IMR-90 (cell line): ENCODE results near the gene PSMD6. TPM values are rescaled to one million over a fixed set of nuclear protein-coding genes. Genes with fewer than 3 reads are reported as not detected.
A peak's percentile ranks its signal among the peaks of the same experiment; 100 is the strongest.

Experiments used
- ATAC-seq: fragments of 200-7000 bp; cut with Tn5 transposase; 2 replicates; pipeline ENCODE4 v1.9.1; 2020; ENCODE audit warnings: low read depth, mild to moderate bottlenecking, moderate library complexity
- BruUV-seq: library from RNA; stranded (reverse); fragments of 400-500 nt; replicated peaks from 2 replicates; lab custom pipeline; 2021; lab: Mats Ljungman, UMichigan
- CTCF ChIA-PET: fragments of 300-600 bp; formaldehyde crosslinking; extraction: SDS; loops from one replicate; lab custom pipeline; 2021; ENCODE audit warnings: antibody characterized with exemption; lab: Yijun Ruan, JAX
- POLR2A ChIA-PET: fragments of 300-600 bp; sonication (Branson Sonifier 250); formaldehyde crosslinking; loops from one replicate; lab custom pipeline; 2022; ENCODE audit warnings: antibody characterized with exemption; ENCODE audit not compliant: unreplicated experiment; lab: Charles Lee
- DNase-seq: peaks from one replicate; pipeline ENCODE4 v3.0.0; 2013
- H2AFZ ChIP-seq: replicated peaks from 2 replicates; pipeline ENCODE3; 2013; ENCODE audit warnings: low read length, mild to moderate bottlenecking; ENCODE audit not compliant: poor library complexity
- H2AK5ac ChIP-seq: 2 replicates; pipeline ENCODE4 v1.6.1; 2013; ENCODE audit warnings: low read depth, low read length, inconsistent platforms
- H2AK9ac ChIP-seq: replicated peaks from 2 replicates; pipeline ENCODE3; 2013; ENCODE audit warnings: mild to moderate bottlenecking, low read depth, low read length, moderate library complexity; ENCODE audit not compliant: poor library complexity
- H2BK120ac ChIP-seq: 2 replicates; pipeline ENCODE4 v1.6.1; 2013; ENCODE audit warnings: low read depth, low read length, inconsistent platforms
- H2BK15ac ChIP-seq: 3 replicates; pipeline ENCODE4 v1.6.1; 2013; ENCODE audit warnings: low read depth, low read length, inconsistent platforms
- H2BK20ac ChIP-seq: 2 replicates; pipeline ENCODE4 v1.6.1; 2013; ENCODE audit warnings: low read depth, mild to moderate bottlenecking, inconsistent platforms, low read length, moderate library complexity
- H2BK5ac ChIP-seq: 2 replicates; pipeline ENCODE4 v1.6.1; 2013; ENCODE audit warnings: mild to moderate bottlenecking, low read depth, low read length, inconsistent platforms; ENCODE audit not compliant: poor library complexity, severe bottlenecking
- H3K14ac ChIP-seq: replicated peaks from 2 replicates; pipeline ENCODE4 v1.6.1; 2013; ENCODE audit warnings: low read depth, low read length, inconsistent platforms
- H3K18ac ChIP-seq: 2 replicates; pipeline ENCODE4 v1.6.1; 2013; ENCODE audit warnings: low read depth, low read length, control low read depth
- H3K23ac ChIP-seq: 2 replicates; pipeline ENCODE4 v1.6.1; 2013; ENCODE audit warnings: low read depth, low read length, inconsistent platforms
- H3K27ac ChIP-seq: 2 replicates; pipeline ENCODE4 v1.5.1; 2013; ENCODE audit warnings: mild to moderate bottlenecking, control low read depth, low read length; ENCODE audit not compliant: insufficient read depth
- H3K27me3 ChIP-seq: 2 replicates; pipeline ENCODE4 v1.6.1; 2013; ENCODE audit warnings: low read length; ENCODE audit not compliant: control insufficient read depth, insufficient read depth
- H3K36me3 ChIP-seq: 2 replicates; pipeline ENCODE4 v1.6.1; 2013; ENCODE audit warnings: low read length, mixed read lengths; ENCODE audit not compliant: control insufficient read depth, insufficient read depth
- H3K4ac ChIP-seq: 2 replicates; pipeline ENCODE4 v1.6.1; 2013; ENCODE audit warnings: low read depth, low read length, inconsistent platforms
- H3K4me1 ChIP-seq: 2 replicates; pipeline ENCODE4 v1.6.1; 2013; ENCODE audit warnings: low read length, mixed read lengths; ENCODE audit not compliant: control insufficient read depth, insufficient read depth
- H3K4me2 ChIP-seq: 2 replicates; pipeline ENCODE4 v1.6.1; 2013; ENCODE audit warnings: low read depth, mild to moderate bottlenecking, control low read depth, low read length, moderate library complexity
- H3K4me3 ChIP-seq: 2 replicates; pipeline ENCODE4 v1.5.1; 2013; ENCODE audit warnings: low read depth, mild to moderate bottlenecking, control low read depth, low read length, moderate library complexity; ENCODE audit not compliant: insufficient read depth
- H3K56ac ChIP-seq: 2 replicates; pipeline ENCODE4 v1.6.1; 2013; ENCODE audit warnings: low read length, inconsistent platforms; ENCODE audit not compliant: insufficient read depth; ENCODE audit errors: extremely low read depth
- H3K79me1 ChIP-seq, 2 experiments: 2 replicates each; pipeline ENCODE4 v1.6.1; 2013; ENCODE audit warnings: low read length in 2 of 2, inconsistent platforms in 1 of 2, low read depth in 1 of 2
- H3K9ac ChIP-seq: 2 replicates; pipeline ENCODE4 v1.6.1; 2013; ENCODE audit warnings: low read depth, low read length, control low read depth
- H3K9me1 ChIP-seq: 2 replicates; pipeline ENCODE4 v1.6.1; 2013; ENCODE audit warnings: low read length, inconsistent platforms; ENCODE audit not compliant: insufficient read depth
- H3K9me3 ChIP-seq: 2 replicates; pipeline ENCODE4 v1.6.1; 2013; ENCODE audit warnings: low read length; ENCODE audit not compliant: control insufficient read depth, insufficient read depth
- H4K20me1 ChIP-seq: 2 replicates; pipeline ENCODE4 v1.6.1; 2013; ENCODE audit warnings: low read length, inconsistent platforms; ENCODE audit not compliant: insufficient read depth
- H4K5ac ChIP-seq: 2 replicates; pipeline ENCODE4 v1.6.1; 2013; ENCODE audit warnings: mild to moderate bottlenecking, low read depth, low read length, control low read depth
- H4K8ac ChIP-seq, 2 experiments: 2 replicates each; pipeline ENCODE4 v1.6.1; 2013; ENCODE audit warnings: low read depth in 2 of 2, low read length in 2 of 2, control low read depth in 1 of 2, inconsistent platforms in 1 of 2
- H4K91ac ChIP-seq: 2 replicates; pipeline ENCODE4 v1.6.1; 2013; ENCODE audit warnings: low read depth, low read length, inconsistent platforms; ENCODE audit not compliant: insufficient read depth
- CHD1 ChIP-seq: IDR thresholded peaks from 2 replicates; pipeline ENCODE4 v1.6.1; 2012; ENCODE audit warnings: low read depth, low read length, improper control_type of control experiment
- FOS ChIP-seq: fragments of 150-350 bp; IDR thresholded peaks from 2 replicates; pipeline ENCODE4 v1.6.1; 2016; ENCODE audit warnings: low read depth, low read length
- MAZ ChIP-seq: IDR thresholded peaks from 2 replicates; pipeline ENCODE4 v1.6.1; 2012; ENCODE audit warnings: low read depth, mild to moderate bottlenecking, low read length, improper control_type of control experiment, moderate library complexity, borderline replicate concordance
- NFE2L2 ChIP-seq: fragments of 150-350 bp; IDR thresholded peaks from 2 replicates; pipeline ENCODE4 v1.6.1; 2016; ENCODE audit warnings: low read depth, mild to moderate bottlenecking, low read length
- RCOR1 ChIP-seq: IDR thresholded peaks from 2 replicates; pipeline ENCODE4 v1.6.1; 2012; ENCODE audit warnings: mild to moderate bottlenecking, low read length, improper control_type of control experiment; ENCODE audit not compliant: insufficient replicate concordance
- RFX5 ChIP-seq: IDR thresholded peaks from 2 replicates; pipeline ENCODE4 v1.8.0; 2012; ENCODE audit warnings: low read depth, mild to moderate bottlenecking, low read length, moderate library complexity
- WGBS, 2 experiments: methylation state at CpG; one replicate each; pipeline versions ENCODE4 v1.1.5 to v1.1.7; 2013; ENCODE audit warnings: missing lambda C conversion rate in 2 of 2; ENCODE audit not compliant: insufficient read length in 1 of 2; ENCODE audit errors: extremely low coverage in 2 of 2; 5-methylcytosine and 5-hydroxymethylcytosine counted together
- dilution Hi-C: fragments of 300-500 bp; cut with HindIII; formaldehyde crosslinking; loops from one replicate; pipeline ENCODE4 v1.14.3; 2018; ENCODE audit warnings: low sequenced_read_pairs; ENCODE audit not compliant: unreplicated experiment
- in situ Hi-C: fragments of 300-500 bp; cut with MboI; formaldehyde crosslinking; loops from 3 replicates; pipeline ENCODE4 v1.14.3; 2019; ENCODE audit warnings: low sequenced_read_pairs, inconsistent platforms, mixed read lengths
- intact Hi-C: fragments of 100-400 bp; cut with micrococcal nuclease; formaldehyde crosslinking; loops from 2 replicates; pipeline ENCODE4 v1.10.0; 2022
- polyA plus RNA-seq, 3 experiments: library from polyadenylated mRNA; depleted of rRNA; stranded (reverse); fragments of >200 nt; gene quantifications; 2 replicates each; pipeline ENCODE4 v1.2.3, GENCODE V29; 2012; ENCODE audit warnings: low replicate concordance in 1 of 3
- total RNA-seq: library from RNA; depleted of rRNA; stranded (reverse); fragments of >200 nt; gene quantifications from 2 replicates; pipeline ENCODE4 v1.2.3, GENCODE V29; 2012

Gene PSMD6
- total and polyA plus RNA-seq, 2 of the 4 experiments (the other 2 are of a cell fraction) = 86.6 to 91.8 TPM

GRCh38 chr3:64042952-64043351, 19.7 kb upstream of the PSMD6 start:
- H4K20me1 ChIP-seq = no peaks in the 10 kb centered on the region
- no peaks in the 10 kb centered on the region for H3K27me3 ChIP-seq
- no peak overlapping the region for H3K18ac ChIP-seq
- H2AK9ac ChIP-seq = no peak overlapping the region
- ChIA-PET POLR2A (no interaction called here), CTCF (no interaction called here)
- H3K9me3 ChIP-seq = no peaks in the 10 kb centered on the region
- dilution Hi-C loops = loop anchor here (25.0 kb wide), 1 partner anchor 419 kb away; no protein-coding TSS in a partner anchor
- WGBS, 2 experiments = no CpG with 5 or more reads among the region's 1 CpG
- H2BK120ac ChIP-seq = no peak overlapping the region
- H2AK5ac ChIP-seq = no peak overlapping the region
- no peak overlapping the region for H3K56ac ChIP-seq
- H4K8ac ChIP-seq = no peak overlapping the region
- no peak overlapping the region for H2AFZ ChIP-seq
- peaks cover 3% of the 10 kb centered on the region; the same call in 1 of the 2 replicates for H3K9me1 ChIP-seq
- H4K91ac ChIP-seq = no peak overlapping the region
- no peak overlapping the region for H3K4me3 ChIP-seq
- H3K9ac ChIP-seq = no peak overlapping the region
- no peak overlapping the region for H3K14ac ChIP-seq
- DNase-seq = no peak
- H2BK5ac ChIP-seq = no peak overlapping the region
- no peak overlapping the region for H3K4me2 ChIP-seq
- intact Hi-C loops = no loop called here
- H3K23ac ChIP-seq = no peak overlapping the region
- in situ Hi-C loops = loop anchor here (25.0 kb wide), 1 partner anchor 169 kb away; no protein-coding TSS in a partner anchor
- TF ChIP-seq NFE2L2 (peak; percentile 65), RFX5 (no peak), RCOR1 (no peak), FOS (no peak), CHD1 (no peak), MAZ (no peak)
- H2BK15ac ChIP-seq = no peak overlapping the region
- H3K36me3 ChIP-seq = no peaks in the 10 kb centered on the region
- no peaks in the 10 kb centered on the region for H3K79me1 ChIP-seq
- no peak overlapping the region for H3K4ac ChIP-seq
- no peak overlapping the region for H2BK20ac ChIP-seq
- H4K5ac ChIP-seq = no peak overlapping the region
- H3K4me1 ChIP-seq = no peaks in the 10 kb centered on the region; the same call in 1 of the 2 replicates
- no peak overlapping the region for H3K27ac ChIP-seq
- no TSS peak for BruUV-seq
- ATAC-seq = no peak
